Hepatocyte (in vitro differentiated cells): Measurements from ENCODE around the gene TRPM2.

Experiments used
- CTCF ChIP-seq: fragments of 200-600 bp; sonication (generic); IDR thresholded peaks from 2 replicates; pipeline ENCODE4 v1.5.1; 2016; ENCODE audit warnings: antibody characterized with exemption, mild to moderate bottlenecking; ENCODE audit not compliant: poor library complexity
- EZH2 ChIP-seq: fragments of 200-600 bp; sonication (generic); IDR thresholded peaks from 2 replicates; pipeline ENCODE4 v1.6.1; 2016; ENCODE audit warnings: antibody characterized with exemption, mild to moderate bottlenecking, borderline replicate concordance
- EZH2phosphoT487 ChIP-seq: fragments of 200-600 bp; sonication (generic); IDR thresholded peaks from one replicate; pipeline ENCODE4 v1.6.1; 2018; ENCODE audit warnings: antibody characterized with exemption, mild to moderate bottlenecking, low read depth, moderate library complexity; ENCODE audit not compliant: unreplicated experiment, severe bottlenecking

DNA sequence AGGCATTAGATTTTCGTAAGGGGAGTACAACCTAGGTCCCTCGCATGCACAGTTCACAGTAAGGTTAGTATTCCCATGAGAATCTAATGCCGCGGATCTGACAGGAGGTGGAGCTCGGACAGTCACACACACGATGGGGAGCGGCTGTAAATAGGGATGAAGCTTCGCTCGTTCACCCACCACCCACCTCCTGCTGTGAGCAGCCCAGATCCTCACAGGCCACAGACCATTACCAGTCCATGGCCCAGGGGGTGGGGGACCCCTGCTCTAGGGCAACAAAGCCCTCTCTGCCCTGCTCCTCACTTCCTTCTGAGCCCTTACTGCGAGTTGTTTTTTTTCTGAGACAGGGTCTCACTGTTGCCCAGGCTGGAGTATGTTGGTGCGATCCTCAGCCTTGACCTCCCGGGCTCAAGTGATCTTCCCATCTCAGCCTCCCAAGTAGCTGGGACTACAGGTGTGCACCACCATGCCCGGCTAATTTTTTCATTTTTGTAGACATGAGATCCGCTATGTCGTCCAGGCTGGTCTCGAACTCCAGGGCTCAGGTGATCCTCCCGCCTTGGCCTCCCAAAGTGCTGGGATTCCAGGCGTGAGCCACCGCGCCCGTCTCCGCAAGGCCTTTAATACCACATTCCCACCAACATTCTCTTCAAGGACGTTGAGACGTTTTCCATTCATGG is 21.3 kb downstream of the TRPM2 start:
- TF ChIP-seq CTCF (no peak), EZH2phosphoT487 (no peak), EZH2 (no peak)
